Occipital lobe (tissue), 2 donors: ENCODE results near the gene OASL. TPM values are rescaled to one million over a fixed set of nuclear protein-coding genes. Genes with fewer than 3 reads are reported as not detected.
A peak's percentile ranks its signal among the peaks of the same experiment; 100 is the strongest.
"Not testable (repeated sequence)": the region's sequence is repeated elsewhere in the genome, so short reads cannot be mapped to it uniquely, and the experiment has no call there.

ENCODE experiments used
- DNase-seq: peaks from one replicate; lab custom pipeline; 2025; lab: John Stamatoyannopoulos, UW
- total RNA-seq: library from RNA; depleted of rRNA; stranded (reverse); fragments of >200 nt; gene quantifications from one replicate; pipeline ENCODE4 v1.2.3, GENCODE V29; 2014

Gene OASL
- total RNA-seq, 1 donor from 2014 or later: 0.16 TPM

GRCh38 chr12:121059031-121059898 is 20.2 kb upstream of the OASL start:
- DNase-seq: no peak

- DNase-seq: no peak
Observed at GRCh38 chr12:121057794-121058193, 18.7 kb upstream of the OASL start.

- DNase-seq: no peak
Observed at GRCh38 chr12:121053706-121054105, 14.7 kb upstream of the OASL start.

DNA sequence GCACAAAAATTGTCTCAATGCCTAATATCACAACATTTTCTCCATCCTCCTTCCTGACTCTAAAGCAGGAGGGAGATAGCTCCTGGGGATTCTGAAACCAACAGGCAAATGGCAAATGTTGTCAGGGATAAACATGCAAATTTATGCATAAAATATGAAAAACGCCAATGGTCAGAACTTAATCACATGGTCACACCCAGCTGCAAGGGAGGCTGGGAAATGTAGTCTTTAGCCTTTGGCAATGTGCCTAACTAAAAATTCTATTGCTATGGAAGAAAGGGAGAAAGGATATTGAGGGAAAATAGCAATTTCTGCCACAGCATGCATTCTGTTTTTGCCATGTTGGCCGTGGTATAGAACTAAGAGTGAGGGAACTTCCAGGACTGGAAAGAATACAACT is 11.7 kb upstream of the OASL start:
- no peak for DNase-seq

GRCh38 chr12:121048442-121048841 is 9.4 kb upstream of the OASL start:
- DNase-seq: peak; percentile 18

DNA sequence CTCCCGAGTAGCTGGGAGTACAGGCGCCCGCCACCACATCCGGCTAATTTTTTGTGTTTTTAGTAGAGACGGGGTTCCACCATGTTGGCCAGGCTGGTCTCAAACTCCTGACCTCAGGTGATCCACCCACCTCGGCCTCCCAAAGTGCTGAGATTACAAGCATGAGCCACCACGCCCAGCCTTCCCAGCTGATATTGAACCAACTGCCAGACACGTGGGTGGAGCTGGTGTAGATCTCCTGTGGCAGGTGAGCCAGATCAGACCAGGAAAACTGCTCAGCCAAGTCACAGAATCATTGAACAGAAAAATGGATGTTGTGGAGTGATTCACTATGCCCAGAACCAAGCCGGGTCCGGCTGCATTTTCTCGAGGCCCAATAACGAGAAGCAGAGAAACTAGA is 8.4 kb upstream of the OASL start:
- not testable (repeated sequence) for DNase-seq

DNA sequence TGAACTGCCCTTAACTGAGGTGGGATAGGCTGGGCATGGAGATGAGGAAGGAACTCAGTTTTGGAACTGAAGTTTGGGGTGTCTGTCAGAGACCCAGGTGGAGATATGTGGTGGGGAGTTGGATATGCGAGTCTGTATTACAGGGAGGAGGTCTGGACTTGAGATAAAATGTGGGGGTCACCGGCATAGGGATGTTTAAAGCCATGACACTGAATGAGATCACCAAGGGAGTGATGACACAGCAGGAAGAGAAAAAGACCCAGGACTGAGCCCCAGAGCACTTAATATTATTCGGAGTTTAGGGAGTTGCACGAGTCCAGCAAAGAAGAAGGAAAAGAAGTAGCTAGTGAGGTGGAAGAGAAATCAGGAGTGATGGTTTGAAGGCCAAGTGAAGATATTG is 4.0 kb upstream of the OASL start:
- no peak for DNase-seq

DNA sequence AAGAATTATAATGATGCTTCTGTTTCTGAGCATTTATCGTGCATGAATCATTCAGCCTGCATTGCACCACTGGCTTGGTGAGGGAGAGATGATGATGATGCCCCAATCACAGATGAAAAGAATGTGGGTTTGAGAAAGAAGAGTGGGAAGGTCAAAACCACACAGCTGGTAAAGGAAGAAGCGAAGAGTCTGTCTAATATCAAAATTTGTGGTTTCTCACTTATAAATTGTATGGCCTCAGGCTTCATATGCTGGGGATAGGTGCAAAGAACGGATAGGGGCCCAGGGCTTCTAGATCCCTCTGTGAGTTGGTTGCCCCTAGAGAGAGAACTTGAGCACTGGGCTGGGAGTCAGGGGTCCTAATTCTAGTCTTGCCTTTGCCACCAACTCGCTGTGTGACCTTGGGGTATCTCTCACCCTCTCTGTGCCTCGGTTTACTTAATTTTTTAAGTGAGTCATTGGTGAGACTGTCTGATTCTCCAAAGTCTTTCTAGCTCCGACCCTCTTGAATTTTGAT is 2.2 kb downstream of the OASL start:
- no peak for DNase-seq

GRCh38 chr12:121034616-121035305 is 4.3 kb downstream of the OASL start:
- DNase-seq: no peak

DNA sequence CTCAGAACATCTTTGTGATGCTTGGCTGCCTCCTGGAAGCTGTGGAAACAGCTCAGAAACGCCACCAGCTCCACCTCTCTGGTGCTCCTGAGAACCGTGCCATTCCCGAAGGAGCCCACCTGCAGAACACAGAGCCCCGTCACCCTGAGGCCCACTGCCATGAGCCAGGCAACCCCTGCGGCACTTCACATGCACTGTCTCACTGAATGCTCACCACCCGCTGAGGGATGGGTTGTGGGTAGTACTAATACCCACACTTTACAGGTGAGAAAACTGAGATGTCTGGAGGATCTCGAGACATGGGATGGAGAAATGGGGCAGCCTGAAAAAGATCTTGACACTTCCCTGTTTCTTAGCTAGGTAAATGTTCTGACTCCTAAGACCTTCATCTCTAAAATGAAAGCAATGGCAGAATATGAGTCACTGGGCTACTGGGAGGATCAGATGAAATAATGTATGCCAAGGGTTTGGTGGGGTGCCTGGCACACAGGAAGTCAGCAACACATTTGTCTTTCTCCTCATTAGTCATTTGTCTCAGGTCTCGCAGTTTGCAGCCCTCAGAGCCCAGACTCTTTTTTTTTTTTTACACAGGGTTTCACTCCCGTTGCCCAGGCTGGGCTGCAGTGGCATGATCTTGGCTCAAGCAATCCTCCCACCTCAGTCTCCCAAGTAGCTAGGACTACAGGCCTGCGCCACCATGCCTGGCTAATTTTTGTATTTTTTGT is 5.3 kb downstream of the OASL start:
- DNase-seq: no peak

DNA sequence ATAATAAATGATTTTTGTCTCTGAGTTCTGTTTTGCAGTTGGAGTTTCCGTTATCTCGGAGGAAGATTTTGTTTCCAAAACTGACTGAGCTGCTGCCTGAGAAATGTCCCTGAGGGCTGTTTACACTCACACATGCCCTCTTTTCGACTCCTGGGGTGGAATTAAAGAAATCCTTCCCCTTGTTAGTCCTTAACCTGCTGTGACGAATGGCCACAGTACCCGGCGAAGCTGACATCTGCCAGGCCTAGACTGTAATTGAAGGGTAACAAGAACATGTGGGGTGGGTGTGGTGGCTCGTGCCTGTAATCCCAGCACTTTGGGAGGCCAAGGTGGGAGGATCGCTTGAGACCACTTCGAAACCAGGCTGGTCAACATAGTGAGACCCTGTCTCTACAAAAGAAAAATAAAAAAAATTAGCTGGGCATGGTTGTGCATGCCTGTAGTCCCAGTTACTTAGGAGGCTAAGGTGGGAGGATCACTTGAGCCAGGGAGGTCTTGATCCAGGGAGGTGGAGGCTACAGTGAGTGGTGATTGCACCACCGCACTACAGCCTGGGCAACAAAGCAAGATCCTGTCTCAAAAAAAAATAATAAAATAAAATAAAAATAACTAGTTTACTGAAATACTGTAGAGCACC is 8.4 kb downstream of the OASL start:
- no peak for DNase-seq

GRCh38 chr12:121026274-121027045 is 12.6 kb downstream of the OASL start:
- DNase-seq: no peak

DNA sequence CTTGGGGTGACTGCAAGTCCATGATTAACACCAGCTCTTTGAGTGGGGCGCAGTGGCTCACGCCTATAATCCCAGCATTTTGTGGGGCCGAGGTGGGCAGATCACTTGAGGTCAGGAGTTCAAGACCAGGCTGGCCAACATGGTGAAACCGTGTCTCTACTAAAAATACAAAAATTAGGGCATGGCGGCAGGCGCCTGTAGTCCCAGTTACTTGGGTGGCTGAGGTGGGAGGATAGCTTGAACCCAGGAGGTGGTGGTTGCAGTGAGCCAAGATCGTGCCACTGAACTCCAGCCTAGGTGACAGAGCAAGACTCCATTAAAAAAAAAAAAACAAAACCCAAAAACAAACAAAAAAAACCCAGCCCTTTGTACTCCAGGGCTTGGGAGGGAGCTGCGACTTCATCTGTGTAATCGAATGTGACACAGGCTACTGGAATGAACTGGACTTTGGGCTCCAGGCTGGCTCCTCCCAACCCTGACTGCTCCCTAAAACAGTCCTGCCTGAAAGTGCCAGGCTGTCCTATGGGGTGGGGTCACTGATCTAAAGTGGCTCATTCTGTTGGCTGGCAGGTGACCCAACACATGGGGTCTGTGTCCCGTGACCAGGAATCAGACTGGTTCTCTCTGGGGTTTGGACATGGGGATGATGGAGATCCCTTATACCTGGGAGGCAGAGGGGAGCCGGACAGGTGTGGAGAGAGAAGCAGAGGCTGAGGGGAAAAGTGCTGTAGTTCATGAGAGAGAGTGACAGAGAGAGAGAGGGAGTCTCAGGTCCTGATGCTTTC is 13.4 kb downstream of the OASL start:
- no peak for DNase-seq

GRCh38 chr12:121023799-121024198 is 15.2 kb downstream of the OASL start:
- DNase-seq: no peak

DNA sequence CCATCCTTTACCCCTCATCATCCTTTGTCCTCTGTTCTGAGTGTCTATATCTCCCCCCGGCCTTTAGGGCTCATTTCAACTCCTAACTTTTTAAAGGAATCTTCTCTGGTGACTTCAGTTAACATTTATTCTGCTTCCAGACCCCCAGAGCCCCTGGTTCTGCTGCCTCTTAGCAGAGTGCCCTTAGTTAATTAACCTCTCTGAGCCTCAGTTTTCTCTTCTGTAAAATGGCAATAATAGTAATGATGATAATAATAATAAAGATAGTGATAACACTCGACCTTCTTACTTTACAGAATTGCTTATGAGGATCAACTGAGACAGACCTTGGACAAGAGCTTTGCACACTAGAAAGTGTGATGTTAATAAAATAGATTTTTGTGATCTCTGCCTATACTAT is 16.3 kb downstream of the OASL start:
- no peak for DNase-seq

- no peak for DNase-seq
Observed at GRCh38 chr12:121021754-121022153, 17.3 kb downstream of the OASL start.

- DNase-seq: no peak
Observed at GRCh38 chr12:121018860-121019617, 20.0 kb downstream of the OASL start.

DNA sequence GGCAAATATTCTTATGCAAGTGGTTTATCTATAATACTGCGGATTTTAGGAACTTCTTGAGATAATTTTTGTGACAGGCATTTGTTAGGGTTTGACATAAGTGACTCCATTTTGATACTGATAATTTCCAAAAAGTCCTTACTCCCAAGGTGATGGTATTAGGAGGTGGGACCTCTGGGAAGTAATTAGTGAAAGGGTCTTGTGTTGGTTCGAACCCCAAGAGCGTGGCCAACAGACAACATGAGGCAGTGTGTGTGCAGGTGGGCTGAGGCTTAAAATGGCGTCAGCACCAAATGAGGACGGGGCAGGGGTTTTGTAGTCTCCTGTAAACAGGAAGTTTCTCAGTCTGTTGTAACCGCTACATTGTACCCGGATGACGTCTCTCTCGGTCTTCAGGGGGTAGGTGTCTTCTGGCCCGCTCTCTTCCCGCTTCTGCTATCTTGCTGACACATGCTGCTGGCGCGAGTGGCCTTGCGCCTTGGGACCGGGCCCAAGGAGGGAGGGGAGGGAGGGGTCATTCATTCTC is 21.0 kb downstream of the OASL start:
- no peak for DNase-seq
